ENCODE measurements around the gene KRAS. TPM values are rescaled to one million over a fixed set of nuclear protein-coding genes. Genes with fewer than 3 reads are reported as not detected.
A peak's percentile ranks its signal among the peaks of the same experiment; 100 is the strongest.

Gene KRAS
- total RNA-seq, 1 donor from 2014 or later, result 54.2 TPM

DNA sequence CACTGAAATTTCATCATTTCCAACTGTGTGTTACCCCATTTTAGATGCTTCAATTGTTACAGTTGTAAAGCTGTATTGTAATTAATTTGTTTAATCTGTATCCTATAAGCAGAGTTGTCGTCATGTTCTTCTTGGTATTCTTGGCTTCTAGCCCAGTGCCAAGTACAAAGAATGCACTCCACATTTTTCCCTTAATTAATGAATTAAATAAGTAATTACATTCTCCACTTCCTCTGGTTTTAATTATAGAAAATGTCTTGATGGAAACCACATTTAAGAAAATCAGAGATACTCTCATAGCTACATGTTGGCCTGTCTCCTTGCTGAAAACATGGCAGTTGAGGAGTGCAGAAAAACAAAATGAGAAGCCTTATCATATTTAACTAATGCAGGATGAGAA, 56.5 kb downstream of the KRAS start:
- Mint-ChIP-seq H3K4me1 (ENCODE audit: unreplicated experiment) (peaks cover 15% of the 10 kb centered on the region), H3K27me3 (ENCODE audit: unreplicated experiment) (peaks cover 17% of the 10 kb centered on the region), H3K27ac (ENCODE audit: unreplicated experiment) (peak overlapping the region; percentile 99), H3K4me3 (ENCODE audit: unreplicated experiment) (peak overlapping the region; percentile 96), H3K36me3 (ENCODE audit: low read depth, unreplicated experiment) (peaks cover 4% of the 10 kb centered on the region), H3K9me3 (ENCODE audit: unreplicated experiment) (no peaks in the 10 kb centered on the region)
- TF ChIP-seq, protein P1, sequence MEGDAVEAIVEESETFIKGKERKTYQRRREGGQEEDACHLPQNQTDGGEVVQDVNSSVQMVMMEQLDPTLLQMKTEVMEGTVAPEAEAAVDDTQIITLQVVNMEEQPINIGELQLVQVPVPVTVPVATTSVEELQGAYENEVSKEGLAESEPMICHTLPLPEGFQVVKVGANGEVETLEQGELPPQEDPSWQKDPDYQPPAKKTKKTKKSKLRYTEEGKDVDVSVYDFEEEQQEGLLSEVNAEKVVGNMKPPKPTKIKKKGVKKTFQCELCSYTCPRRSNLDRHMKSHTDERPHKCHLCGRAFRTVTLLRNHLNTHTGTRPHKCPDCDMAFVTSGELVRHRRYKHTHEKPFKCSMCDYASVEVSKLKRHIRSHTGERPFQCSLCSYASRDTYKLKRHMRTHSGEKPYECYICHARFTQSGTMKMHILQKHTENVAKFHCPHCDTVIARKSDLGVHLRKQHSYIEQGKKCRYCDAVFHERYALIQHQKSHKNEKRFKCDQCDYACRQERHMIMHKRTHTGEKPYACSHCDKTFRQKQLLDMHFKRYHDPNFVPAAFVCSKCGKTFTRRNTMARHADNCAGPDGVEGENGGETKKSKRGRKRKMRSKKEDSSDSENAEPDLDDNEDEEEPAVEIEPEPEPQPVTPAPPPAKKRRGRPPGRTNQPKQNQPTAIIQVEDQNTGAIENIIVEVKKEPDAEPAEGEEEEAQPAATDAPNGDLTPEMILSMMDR (IDR thresholded peaks at IDR 0.05; ENCODE audit: unreplicated experiment), result no peak
- DNase-seq (ENCODE audit: low spot score), result no peak

DNA sequence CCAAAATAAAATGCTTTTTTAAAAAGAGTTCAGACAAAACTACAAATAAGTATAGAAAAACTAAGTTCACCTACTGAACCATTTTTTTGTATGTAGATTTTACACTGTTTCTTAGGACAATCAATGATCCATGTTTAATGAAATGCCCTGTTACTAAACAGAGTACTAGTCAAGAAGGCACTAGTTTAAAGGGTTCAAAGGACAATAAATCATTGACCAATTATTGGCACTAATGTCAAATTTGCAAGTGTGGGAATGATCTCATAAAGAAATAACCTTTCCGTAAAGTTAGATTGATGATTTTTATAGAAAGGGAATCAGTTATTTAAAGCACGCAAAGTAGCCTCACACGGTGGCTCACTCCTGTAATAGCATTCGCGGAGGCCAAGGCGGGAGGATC, 59.9 kb downstream of the KRAS start:
- DNase-seq (ENCODE audit: low spot score), result no peak
- TF ChIP-seq, protein P1 (IDR thresholded peaks at IDR 0.05; ENCODE audit: unreplicated experiment), result no peak
- H3K4me3 Mint-ChIP-seq (ENCODE audit: unreplicated experiment), result no peak overlapping the region
- H3K36me3 Mint-ChIP-seq (ENCODE audit: low read depth, unreplicated experiment), result peaks cover under 1% of the 10 kb centered on the region
- no peak overlapping the region for H3K27ac Mint-ChIP-seq (ENCODE audit: unreplicated experiment)
- H3K4me1 Mint-ChIP-seq (ENCODE audit: unreplicated experiment), result peaks cover 13% of the 10 kb centered on the region
- H3K9me3 Mint-ChIP-seq (ENCODE audit: unreplicated experiment), result no peaks in the 10 kb centered on the region
- H3K27me3 Mint-ChIP-seq (ENCODE audit: unreplicated experiment), result peaks cover 14% of the 10 kb centered on the region

DNA sequence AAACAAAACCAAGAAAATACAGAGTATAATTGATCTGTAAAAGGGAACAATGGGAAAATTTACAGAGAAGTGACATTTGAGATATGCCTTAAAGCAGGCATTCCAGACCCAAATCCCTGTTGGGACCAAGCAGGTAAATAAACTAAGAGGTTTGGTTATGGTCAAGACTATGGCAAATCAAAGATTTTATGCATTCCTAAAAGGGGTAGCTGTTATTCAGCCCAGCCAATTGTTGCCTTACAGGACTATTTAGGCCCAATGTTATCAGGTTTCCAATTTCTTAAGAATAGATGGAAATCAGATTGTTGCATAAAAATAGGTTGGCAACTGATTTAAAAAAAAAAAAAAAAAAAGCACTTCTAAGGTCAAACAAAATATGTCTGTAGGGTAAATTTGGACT, 61.1 kb downstream of the KRAS start:
- TF ChIP-seq, protein P1 (IDR thresholded peaks at IDR 0.05; ENCODE audit: unreplicated experiment), result no peak
- Mint-ChIP-seq H3K9me3 (ENCODE audit: unreplicated experiment) (no peaks in the 10 kb centered on the region), H3K4me3 (ENCODE audit: unreplicated experiment) (no peak overlapping the region), H3K4me1 (ENCODE audit: unreplicated experiment) (peaks cover 4% of the 10 kb centered on the region), H3K36me3 (ENCODE audit: low read depth, unreplicated experiment) (no peaks in the 10 kb centered on the region), H3K27ac (ENCODE audit: unreplicated experiment) (no peak overlapping the region), H3K27me3 (ENCODE audit: unreplicated experiment) (peaks cover 5% of the 10 kb centered on the region)
- no peak for DNase-seq (ENCODE audit: low spot score)

DNA sequence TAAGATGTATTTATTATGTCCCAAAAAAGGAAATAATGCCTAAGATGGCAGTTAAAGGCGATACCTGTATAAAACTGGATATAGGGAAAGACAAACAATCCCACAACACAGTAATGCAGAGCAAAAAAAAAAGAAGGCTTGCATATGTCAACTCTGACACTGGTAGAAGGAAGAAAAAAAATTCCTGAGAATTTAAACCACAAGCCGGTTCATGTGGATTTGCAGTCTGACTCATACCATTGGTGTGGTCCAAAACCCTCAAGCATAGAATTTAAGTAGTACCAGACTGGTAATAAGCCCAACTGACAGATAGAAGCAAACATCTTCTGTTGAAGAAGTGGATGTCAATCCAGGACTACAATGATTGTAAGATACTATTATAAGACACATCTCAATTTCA, 62.9 kb downstream of the KRAS start:
- Mint-ChIP-seq H3K27me3 (ENCODE audit: unreplicated experiment) (peaks cover 2% of the 10 kb centered on the region), H3K4me1 (ENCODE audit: unreplicated experiment) (peaks cover 4% of the 10 kb centered on the region), H3K4me3 (ENCODE audit: unreplicated experiment) (no peak overlapping the region), H3K36me3 (ENCODE audit: low read depth, unreplicated experiment) (no peaks in the 10 kb centered on the region), H3K9me3 (ENCODE audit: unreplicated experiment) (no peaks in the 10 kb centered on the region), H3K27ac (ENCODE audit: unreplicated experiment) (no peak overlapping the region)
- TF ChIP-seq, protein P1 (IDR thresholded peaks at IDR 0.05; ENCODE audit: unreplicated experiment), result no peak
- no peak for DNase-seq (ENCODE audit: low spot score)

GRCh38 chr12:25186788-25187402, 63.8 kb downstream of the KRAS start:
- H3K4me3 Mint-ChIP-seq (ENCODE audit: unreplicated experiment), result no peak overlapping the region

More at GRCh38 chr12:25186788-25187402, 63.8 kb downstream of the KRAS start:
- H3K9me3 Mint-ChIP-seq (ENCODE audit: unreplicated experiment), result no peaks in the 10 kb centered on the region
- H3K27me3 Mint-ChIP-seq (ENCODE audit: unreplicated experiment), result no peaks in the 10 kb centered on the region
- no peak overlapping the region for H3K27ac Mint-ChIP-seq (ENCODE audit: unreplicated experiment)
- no peak for DNase-seq (ENCODE audit: low spot score)
- TF ChIP-seq, protein P1 (IDR thresholded peaks at IDR 0.05; ENCODE audit: unreplicated experiment), result no peak
- H3K36me3 Mint-ChIP-seq (ENCODE audit: low read depth, unreplicated experiment), result no peaks in the 10 kb centered on the region
- peaks cover 4% of the 10 kb centered on the region for H3K4me1 Mint-ChIP-seq (ENCODE audit: unreplicated experiment)

Measured in endothelial cell (in vitro differentiated cells).